Activated effector memory CD4-positive, alpha-beta T cell treated with anti-CD3 and anti-CD28 coated beads, Interleukin-2, amount 50 U/mL, for 16 hours (primary cell): Measurements from ENCODE around the gene MGLL.

Experiments used
- DNase-seq: peaks from one replicate; pipeline ENCODE4 v3.0.0-alpha.2; 2020

Gene MGLL

DNA sequence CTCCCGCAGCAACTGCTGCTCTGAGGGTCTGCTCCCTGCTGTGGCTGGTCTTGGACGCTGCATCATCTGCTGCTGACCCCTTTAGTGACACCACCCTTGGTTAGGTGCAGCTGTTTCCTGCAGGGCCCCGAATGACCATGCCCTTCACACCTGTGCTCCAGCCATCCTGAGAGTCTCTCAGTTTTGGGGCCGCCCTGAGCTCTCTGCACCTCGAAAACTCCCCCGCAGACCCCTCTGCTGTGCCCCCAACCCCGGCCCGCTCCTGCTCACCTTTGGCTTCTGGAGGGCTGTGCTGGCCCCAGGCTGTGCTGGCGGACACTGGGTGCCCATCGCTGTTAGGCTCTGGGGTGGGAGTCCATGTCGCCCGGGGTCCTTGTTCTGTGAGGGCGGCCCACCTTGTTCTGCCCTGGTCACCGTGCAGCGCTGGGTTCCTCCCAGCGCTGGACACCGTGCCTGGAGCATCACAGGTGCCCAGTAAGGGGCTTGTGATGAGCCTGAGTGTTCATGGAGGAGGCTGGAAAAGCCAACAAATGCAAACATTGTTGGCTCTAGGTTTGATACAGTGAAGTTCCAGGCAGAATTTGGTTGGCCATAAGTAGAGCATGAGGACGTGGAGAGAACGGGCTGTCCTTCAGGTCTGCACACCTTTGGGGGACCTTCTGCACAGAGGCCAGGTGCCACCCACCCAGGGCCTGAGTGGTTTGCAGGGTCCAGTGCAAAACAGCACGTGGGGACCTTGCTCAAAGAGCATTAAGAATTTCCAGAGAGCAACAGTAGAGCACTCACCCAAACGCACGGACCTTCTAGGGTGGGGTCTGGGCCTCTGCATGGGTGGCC lies 137.2 kb downstream of the MGLL start:
- DNase-seq = peak; percentile 58

DNA sequence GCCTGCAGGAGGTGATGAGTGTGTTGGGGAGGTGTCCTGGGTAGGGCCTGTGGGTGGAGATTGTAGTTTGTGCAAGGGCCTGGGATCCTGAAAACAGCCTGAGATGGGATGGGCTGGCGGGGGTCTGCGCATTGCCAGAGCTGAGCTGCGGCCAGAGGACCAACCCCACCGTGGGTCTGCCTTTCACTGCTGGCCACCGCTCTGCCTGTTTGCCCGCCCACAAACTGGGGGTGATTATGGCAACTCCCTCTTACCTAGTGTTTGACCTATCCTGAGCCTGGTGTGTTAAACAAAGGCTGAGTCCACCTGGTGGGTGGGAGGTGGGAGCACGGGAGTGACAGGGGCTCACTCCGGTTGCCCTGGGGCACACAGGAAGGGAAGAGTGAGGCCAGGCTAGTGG lies 139.8 kb downstream of the MGLL start:
- DNase-seq = peak; percentile 49

DNA sequence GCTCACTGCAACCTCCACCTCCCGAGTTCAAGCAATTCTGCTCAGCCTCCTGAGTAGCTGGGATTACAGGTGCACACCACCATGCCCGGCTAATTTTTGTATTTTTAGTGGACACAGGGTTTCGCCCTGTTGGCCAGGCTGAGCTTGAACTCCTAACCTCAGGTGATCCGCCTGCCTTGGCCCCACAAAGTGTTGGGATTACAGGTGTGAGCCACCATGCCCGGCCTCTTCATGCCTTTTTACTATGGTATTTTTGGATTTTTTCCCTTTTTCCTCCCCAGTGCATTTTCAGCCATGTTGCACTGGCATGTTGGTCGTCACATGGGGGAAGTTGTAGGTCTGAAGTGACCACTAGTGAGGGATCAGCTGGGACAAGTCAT lies 140.2 kb downstream of the MGLL start:
- peak; percentile 39 for DNase-seq

DNA sequence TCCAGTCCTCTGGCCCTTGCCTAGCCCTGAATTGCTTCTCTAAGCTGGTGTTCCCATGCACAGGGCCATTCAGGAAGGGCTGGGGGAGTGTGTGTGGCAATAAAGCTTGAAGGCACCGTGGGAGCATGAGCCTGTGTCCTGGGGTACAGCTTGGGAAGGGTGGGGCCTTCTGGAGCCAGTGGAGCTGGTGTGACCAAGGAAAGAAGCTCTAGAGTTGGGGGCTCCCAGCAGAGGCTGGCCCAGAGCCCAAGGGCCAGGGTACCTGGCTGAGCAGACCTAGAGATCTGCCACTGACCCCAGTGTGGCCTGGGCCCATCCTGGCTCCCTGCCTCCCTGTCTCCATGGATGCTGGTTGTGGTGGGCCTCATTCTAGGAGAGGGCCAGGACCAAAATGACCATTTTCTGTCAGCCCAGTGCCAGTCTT lies 141.5 kb downstream of the MGLL start:
- DNase-seq = peak; percentile 50

DNA sequence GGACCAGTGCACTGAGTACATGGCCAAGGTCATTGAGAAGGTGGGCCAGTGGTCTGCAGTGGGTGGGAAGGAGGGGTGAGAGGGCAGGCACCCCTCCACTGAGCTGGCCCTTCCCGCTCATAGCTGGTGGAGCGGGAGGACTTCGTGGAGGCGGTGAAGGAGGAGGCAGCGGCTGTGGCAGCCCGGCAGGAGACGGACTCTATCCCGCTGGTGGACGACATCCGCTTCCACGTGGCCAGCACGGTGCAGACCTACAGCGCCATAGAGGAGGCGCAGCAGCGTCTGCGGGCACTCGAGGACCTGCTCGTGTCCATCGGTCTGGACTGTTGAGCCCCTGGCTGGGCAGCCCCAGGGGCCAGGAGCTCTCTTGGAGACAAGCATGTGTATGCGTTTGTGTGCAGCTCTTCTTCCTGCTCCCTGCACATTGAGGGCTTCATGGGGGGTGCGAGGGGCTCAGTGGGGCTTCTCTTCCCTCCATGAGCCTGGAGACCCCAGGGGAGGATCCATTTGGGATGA lies 142.1 kb downstream of the MGLL start:
- peak; percentile 50 for DNase-seq

DNA sequence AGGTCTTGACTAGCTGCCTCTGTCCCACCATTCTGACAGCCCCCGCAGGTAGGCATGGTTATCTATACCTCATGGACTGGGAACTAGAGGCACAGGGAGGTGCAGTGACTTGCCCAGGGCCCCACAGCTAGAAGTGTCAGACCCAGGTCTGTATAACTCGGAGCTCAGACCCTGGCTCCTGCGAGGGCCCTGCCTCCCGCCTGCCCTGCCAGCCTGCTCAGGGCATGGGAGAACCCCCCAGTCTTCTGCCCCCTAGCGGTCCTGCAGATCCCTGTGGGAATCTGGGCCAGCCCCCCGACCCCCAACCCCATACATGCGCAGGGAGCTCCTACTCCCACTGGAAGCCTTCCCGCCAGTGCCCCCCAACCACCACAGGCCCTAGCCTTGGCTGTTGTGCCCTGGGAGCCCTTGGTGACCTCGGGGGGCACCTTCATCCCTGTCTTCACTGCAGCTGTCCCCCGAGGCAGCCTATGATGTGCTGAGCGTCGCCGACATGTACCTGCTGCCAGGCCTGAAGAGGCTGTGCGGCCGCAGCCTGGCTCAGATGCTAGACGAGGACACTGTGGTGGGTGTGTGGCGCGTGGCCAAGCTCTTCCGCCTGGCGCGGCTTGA lies 142.7 kb downstream of the MGLL start:
- DNase-seq = peak; percentile 60

DNA sequence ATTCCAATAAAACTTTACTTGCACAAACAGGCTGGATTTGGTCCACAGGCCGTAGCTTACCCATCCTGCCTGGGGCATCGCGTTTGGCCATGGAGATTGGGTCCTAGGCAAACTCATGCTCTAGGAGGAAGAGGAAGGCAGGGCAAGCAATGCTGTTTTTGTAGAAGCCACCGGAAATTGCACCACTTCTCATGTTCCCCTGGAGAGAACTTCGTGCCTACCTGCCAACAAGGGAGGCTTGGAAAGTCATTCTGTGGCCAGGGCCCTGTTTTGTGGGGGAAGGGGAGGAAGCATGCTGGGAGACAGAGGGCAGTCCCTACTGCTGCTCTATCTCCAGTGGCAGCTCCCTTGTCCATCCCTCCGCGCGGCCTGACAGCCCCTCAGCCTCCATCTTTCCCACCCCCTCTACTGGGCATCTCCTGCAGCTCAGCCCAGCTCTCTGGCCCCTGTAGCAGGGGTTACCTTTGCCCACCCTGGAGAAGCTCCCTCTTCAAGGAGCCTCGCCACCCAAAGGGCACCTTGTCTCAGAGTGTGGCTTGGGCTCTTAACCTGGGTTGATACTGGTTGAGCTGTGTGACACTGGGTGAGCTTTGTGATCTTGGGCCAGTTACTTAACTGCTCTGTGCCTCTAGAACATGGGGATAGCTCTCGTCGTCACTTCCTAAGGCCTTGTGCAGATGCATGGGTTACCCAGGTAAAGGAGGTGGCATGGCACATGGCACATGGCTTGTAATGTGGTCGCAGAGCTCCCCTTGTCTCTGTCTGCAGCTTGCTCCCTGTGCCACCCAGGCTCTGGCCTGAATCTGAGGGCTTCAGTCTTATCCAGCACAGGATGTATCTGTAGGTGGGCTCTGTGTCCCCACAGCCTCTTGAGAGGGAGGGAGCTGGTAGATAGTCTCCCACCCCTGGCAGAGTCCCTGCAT lies 143.4 kb downstream of the MGLL start:
- DNase-seq = peak; percentile 53

DNA sequence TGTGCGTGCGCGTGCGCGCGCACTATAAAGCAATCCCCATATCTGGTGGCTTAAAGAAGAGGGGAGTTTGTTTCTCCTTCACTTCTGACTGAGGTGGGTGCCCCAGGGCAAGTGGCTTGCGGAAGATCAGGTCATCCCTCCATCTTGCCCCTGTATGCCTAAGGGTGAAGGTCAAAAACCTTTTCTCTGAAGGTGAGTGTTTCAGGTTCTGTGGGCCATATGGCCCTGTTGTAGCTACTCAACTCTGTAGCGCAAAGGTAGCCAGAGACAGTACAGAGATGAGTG lies 144.1 kb downstream of the MGLL start:
- DNase-seq = peak; percentile 53

DNA sequence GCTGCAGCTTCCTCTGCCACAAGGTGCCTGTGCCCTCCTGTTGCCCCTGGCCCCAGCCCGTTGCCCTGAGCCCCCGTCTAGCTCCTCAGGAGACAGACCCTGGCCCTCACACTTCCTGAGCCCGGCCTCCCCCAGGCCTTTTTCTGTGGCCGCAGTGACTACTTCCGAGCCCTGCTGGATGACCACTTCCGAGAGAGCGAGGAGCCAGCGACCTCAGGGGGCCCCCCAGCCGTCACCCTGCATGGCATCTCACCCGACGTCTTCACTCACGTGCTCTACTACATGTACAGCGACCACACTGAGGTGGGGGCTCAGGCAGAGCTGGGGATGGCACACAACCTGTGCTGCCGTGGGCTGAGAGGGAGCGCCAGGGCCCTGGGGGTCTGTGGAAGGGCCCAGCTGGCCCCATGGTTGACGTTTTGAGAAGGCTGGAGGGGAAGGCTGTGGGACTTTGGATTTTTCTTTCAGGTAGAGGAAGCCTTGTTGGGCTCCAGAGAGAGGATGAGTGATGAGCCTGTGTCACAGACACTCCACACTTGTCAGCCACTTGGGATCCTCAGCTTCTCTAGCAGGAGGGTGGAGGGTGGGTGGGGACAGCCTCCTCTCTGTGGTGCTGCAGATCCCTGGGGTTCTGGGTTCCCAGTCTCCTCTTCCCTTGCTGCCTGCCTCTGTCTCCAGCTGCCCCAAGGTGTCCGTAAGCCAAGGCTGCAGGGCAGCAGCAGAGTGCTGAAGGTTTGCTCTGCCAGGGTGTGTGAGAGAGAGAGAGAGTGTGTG lies 144.6 kb downstream of the MGLL start:
- DNase-seq = peak; percentile 51

DNA sequence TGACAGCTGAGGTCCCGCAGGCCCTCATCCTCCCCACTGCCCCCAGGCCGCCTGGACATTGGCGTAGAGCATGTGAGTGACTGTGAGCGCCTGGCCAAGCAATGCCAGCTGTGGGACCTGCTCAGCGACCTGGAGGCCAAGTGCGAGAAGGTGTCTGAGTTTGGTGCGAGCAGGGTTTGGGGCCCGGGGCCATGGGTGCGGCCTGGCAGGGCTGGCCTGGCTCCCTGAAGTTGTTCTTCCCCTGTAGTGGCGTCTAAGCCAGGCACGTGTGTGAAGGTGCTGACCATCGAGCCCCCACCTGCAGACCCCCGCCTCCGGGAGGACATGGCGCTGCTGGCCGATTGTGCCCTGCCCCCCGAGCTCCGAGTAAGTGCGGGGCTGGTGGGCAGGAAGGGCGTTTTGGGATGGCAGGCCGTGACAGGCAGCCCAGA lies 145.4 kb downstream of the MGLL start:
- DNase-seq = peak; percentile 56

DNA sequence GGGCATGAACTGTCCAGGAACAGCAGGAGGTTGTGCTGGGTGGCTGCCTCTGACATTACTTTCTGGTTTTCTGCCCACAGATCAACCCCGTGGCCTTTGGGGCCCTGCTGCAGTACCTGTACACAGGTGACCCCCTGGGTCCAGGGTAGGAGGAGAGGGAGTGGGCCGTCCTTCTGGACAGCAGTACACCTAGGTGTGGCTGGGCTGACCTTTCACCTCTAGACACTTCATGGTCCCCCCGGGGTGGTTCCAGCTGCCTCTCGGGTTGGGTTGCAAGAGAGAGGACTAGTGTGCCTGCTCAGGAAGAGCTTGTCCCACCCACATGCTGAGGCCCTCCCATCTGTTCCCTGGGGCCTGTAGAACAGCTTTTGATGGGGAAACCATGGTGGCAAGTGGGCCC lies 145.9 kb downstream of the MGLL start:
- DNase-seq = peak; percentile 58

DNA sequence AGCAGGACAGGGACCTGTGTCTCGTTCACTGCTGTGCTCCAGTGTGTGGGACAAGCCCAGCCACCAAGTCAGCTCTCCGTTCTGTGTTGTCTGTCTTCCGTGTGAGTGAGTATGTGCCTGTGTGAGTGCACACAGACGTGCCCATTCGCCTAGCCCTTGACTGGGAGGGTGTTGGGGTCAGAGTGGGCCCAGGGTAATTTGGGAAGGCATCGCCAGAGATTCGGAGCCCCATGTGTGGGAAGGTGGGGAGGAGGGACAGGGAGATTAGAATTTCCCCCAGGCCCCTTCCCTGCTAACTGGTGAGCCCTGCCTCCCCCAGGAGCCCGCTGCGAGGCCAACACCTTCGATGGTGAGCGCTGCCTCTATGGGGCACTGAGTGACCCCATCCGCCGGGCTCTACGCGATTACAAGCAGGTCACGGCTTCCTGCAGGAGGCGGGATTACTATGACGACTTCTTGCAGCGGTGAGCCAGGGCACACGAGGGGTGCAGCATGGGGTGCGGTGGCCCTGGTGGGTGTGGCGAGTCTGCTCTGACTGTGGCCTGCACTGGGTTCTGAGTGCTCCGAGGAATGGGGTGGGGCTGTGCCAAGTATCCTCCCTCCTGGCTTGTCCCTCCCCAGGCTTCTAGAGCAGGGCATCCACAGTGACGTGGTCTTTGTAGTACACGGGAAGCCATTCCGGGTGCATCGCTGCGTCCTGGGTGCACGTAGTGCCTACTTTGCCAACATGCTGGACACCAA lies 146.5 kb downstream of the MGLL start:
- DNase-seq = peak; percentile 62

DNA sequence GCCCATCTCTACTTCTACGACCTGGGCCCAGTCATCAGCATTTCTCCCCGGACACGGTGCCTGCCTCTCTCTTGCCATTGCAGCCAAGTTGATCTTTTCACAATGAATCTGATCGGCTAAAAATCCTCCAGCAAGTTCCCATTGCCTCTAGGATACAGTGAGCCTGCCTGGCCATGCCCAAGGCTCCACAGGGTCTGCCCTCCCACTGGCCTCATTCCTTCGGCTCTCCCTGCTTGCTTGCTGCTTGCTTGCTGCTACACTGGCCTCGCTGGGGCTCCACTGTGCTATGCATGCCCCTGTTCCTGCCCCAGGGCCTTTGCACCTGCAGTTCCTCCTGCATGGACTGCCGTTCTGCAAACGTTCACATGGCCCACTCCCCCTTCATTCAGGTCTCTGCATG lies 147.5 kb downstream of the MGLL start:
- DNase-seq = peak; percentile 47

DNA sequence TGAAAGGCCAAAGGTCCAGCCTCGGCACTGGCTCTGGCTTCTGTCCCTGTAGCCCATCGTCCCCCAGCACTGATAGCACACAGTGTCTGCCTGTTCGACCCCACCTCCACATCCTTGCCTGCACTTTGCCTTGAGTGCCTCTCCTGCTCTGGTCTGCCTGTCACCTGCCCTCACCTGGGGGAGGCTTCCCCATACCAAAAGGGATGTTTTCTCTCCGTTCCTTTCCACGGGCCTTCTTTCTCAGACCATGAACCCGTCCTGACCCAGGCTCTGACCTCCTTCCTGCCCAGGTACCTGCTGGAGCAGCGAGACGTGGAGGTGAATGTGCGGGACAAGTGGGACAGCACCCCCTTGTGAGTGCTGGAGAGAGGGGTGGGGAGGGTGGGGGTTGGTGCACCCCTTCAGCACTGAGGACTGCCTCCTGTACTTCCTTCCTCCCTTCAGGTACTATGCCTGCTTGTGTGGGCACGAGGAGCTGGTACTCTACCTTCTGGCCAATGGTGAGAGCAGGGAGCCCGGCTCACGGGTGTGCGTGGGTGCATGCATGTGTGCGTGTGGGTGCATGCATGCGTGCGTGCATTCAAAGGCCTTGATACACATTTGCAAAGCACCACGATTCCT lies 148.1 kb downstream of the MGLL start:
- DNase-seq = peak; percentile 61

DNA sequence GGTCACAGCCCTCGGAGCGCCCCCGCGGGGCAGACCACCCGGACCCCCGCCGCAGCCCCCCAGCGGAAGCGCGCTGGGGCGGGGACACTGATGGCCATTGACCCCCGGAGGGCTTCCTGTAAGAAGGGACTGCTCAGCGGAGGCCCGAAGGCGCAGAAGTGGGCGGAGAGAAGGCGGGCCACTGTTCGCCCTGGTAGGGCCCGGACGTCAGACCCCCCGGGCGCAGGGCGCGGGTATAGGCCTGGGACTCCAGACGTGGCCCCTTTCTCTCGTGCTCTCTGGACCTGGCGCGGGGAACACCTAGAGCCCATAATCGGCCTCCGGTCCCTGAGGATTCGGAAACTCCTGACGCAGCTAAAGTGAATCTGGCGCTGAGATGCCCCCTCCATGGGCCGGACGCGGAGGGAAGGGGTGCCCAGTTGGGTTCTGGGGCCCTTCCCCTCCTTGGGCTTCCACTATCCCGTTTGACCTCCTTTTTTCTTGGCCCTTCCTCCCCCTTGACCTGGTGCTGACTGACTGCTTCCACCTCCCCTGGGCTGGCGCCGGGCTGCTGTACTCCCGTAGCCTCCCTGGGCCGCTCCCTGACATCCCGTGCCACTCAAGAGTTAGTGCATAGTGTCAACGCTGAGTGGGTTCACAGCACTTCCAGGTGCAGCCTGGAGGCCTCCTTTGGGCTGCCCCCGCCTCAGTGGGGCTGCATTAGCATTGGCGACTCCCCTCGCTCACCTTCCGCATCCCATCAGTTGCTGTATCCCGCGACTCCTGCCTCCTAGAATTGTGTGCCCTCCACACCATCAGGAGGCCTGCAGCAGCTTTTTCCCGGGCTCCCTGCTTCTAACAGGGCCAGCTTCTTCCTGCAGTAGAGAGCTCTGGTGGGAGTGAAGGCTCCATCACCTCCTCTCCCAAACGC lies 148.9 kb downstream of the MGLL start:
- DNase-seq = peak; percentile 84

DNA sequence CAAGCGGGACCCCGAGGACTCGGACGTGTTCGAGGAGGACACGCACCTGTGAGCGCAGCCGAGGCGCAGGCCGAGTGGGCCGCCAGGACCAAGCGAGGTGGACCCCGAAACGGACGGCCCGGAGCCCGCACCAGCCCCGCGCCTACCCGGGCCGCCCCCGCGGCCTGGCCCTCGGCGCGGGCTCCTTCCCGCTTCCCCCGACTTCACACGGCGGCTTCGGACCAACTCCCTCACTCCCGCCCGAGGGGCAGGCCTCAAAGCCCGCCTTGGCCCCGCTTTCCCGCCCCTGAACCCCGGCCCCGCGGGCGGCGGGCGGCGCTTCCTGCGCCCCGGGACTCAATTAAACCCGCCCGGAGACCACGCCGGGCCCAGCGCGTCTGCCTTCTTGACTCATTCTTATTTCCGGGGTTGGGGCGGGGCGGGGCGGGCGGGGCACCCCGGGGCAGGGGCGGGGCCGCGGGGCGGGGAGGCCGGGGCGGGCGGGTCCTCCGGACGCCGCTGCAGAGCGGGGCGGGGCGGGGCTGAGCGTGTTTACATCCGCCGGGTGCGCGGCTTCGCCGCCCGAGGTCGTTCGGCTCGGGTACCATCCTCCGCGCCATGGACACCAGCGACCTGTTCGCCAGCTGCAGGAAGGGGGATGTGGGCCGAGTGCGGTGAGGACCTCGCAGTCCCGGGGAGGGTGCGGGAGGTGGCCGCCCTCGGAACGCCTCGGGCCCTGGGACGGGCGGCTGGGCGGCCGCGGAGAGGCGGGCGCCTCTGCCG lies 149.7 kb downstream of the MGLL start, which contains the start of gene ABTB1:
Gene ABTB1 (plus strand): TSS at position 524 of the 762 bp plus-strand sequence. CDS start 74 bp downstream, at position 598.
- peak; percentile 95 for DNase-seq

DNA sequence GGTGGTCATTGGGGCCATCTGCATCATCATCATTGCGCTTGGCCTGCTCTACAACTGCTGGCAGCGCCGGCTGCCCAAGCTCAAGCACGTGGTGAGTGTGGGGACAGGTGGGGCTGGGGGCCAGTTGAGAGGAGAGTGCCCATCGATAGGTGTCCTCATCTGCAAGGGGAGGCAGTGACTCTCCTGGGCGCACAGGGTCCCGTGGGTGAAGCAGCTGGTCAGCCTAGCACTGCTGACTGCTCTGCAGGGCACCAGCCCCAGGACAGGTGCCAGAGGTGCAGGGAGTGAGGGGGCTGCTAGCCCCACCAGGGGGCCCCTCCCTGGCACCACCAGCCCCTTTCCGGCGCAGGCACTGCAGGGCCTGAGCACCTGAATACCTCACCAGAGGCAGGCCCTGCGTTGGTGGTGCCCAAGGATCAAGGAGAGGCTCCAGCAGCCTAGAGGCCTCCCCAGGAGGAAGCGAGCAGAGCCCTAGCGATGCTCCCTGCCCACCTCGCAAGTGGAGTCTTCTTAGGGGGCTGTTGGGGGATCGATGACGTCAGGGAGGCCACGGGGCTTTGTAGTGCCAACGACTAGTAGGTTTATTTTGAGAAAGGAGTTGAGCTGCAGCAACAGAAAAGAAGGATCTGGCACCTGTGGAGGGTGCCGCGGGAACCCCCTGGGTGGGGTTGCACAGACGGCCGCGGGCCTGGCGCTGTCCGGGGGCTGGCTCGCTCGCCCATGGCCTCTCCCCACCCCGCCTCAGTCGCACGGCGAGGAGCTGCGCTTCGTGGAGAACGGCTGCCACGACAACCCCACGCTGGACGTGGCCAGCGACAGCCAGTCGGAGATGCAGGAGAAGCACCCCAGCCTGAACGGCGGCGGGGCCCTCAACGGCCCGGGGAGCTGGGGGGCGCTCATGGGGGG lies 150.5 kb downstream of the MGLL start:
- peak; percentile 68 for DNase-seq
